Thyroid gland (tissue), 4 donors: ENCODE measurements around the gene SHROOM2.

ENCODE experiments used
- POLR2A ChIP-seq, 2 donors: fragments of 450-650 bp; IDR thresholded peaks; one replicate each; pipeline ENCODE4 v1.6.1; 2017; ENCODE audit warnings: antibody characterized with exemption in 2 of 2, mild to moderate bottlenecking in 2 of 2, moderate library complexity in 1 of 2
- TF ChIP-seq, protein P1 (sequence below), 6 experiments: fragments of 200-600 bp in 3 of 6; fragments of 450-650 bp in 3 of 6; sonication (generic) in 3 of 6; IDR thresholded peaks; one replicate each; pipeline ENCODE4 v1.5.1; 2016 to 2019; ENCODE audit warnings: antibody characterized with exemption in 6 of 6, mild to moderate bottlenecking in 2 of 6, inconsistent platforms in 1 of 6, moderate library complexity in 1 of 6

- TF ChIP-seq, protein P1, sequence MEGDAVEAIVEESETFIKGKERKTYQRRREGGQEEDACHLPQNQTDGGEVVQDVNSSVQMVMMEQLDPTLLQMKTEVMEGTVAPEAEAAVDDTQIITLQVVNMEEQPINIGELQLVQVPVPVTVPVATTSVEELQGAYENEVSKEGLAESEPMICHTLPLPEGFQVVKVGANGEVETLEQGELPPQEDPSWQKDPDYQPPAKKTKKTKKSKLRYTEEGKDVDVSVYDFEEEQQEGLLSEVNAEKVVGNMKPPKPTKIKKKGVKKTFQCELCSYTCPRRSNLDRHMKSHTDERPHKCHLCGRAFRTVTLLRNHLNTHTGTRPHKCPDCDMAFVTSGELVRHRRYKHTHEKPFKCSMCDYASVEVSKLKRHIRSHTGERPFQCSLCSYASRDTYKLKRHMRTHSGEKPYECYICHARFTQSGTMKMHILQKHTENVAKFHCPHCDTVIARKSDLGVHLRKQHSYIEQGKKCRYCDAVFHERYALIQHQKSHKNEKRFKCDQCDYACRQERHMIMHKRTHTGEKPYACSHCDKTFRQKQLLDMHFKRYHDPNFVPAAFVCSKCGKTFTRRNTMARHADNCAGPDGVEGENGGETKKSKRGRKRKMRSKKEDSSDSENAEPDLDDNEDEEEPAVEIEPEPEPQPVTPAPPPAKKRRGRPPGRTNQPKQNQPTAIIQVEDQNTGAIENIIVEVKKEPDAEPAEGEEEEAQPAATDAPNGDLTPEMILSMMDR (IDR thresholded peaks at IDR 0.05), result no peak
- no peak for TF ChIP-seq POLR2A (IDR thresholded peaks at IDR 0.05)
Measured at GRCh38 chrX:9772943-9773342, 13.3 kb upstream of the SHROOM2 start.
